Measurements from ENCODE around the gene ITGA3.
A peak's percentile ranks its signal among the peaks of the same experiment; 100 is the strongest.

Gene ITGA3

DNA sequence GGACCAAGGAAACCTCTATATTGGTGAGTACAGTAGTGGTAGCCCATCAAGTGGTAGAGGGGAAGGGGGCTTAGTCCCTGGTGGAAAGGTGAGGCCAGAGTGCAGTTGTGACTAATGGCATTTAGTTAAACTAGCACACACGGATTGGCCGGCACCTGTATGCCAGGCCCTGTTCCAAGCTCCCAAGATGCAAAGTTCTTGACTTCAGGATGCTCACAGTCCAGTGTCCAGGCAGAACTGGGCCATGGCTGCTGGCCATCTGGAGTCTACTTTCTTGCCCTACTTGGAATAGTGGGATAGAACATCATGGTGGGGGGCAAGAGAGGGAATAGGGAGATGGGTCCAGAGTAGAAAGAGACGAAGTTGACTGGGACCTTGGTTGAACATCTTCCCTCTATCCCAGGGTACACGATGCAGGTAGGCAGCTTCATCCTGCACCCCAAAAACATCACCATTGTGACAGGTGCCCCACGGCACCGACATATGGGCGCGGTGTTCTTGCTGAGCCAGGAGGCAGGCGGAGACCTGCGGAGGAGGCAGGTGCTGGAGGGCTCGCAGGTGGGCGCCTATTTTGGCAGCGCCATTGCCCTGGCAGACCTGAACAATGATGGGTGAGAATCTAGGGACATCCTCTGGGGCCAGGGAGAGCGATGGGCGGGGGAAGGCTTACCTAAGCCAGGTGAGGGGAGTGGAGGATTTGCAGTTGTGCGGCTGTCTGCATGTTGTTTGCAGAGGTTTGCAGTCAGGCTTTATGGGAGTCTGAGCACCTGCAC, 15.2 kb downstream of the ITGA3 start:
- DNase-seq (ENCODE audit: low read depth) = no peak

DNA sequence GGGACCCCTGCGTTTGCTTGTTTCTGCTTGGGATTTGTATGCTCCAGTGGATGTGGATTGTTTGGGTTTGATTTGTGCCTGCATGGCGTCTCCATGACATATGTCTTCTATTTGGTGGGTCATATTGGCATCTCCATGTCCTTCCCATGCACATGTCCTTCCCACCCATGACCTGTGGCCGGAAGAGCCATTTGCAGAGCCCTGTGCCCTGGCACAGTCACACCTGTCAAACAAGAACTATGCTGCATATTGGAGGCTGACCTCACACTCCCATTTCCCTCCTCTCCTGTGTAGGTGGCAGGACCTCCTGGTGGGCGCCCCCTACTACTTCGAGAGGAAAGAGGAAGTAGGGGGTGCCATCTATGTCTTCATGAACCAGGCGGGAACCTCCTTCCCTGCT, 15.8 kb downstream of the ITGA3 start:
- DNase-seq (ENCODE audit: low read depth) = no peak

DNA sequence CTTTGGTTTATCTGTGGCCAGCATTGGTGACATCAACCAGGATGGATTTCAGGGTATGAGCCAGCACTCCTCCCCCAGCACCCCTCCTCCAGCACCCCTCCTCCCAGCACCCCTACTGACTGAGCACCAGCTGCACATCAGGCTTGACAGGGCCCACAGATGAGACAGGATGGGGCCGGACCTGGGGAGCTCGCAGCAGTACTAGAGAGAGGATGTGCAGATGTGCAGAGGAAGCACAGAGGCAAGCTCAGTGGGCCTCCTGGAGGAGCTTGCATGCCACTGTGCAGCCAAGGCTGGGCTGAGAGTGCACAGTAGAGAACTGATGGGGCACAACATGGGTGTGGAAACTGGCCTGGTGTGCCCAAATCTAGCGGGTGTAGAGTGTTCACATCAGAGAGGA, 16.2 kb downstream of the ITGA3 start:
- DNase-seq (ENCODE audit: low read depth) = no peak

DNA sequence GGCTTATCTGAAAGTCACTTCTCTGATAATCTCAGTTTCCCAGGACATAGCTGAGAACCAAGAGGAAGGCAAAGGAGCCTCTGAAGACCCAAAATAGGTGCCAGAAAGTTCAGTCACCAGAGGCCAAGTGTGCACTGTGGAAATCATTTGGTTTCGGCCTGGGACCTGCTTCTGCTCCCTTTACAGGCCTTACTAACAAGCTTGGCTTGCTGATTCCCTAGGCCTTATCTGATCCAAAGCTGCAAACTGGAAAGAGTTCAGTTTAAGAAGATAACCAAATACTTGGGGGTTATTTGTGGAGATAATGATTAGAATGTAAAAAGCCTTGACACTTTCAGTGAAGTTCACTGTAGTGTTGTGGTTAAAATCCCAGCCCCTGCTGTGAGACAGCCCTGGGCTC, 17.0 kb downstream of the ITGA3 start:
- DNase-seq (ENCODE audit: low read depth) = no peak

DNA sequence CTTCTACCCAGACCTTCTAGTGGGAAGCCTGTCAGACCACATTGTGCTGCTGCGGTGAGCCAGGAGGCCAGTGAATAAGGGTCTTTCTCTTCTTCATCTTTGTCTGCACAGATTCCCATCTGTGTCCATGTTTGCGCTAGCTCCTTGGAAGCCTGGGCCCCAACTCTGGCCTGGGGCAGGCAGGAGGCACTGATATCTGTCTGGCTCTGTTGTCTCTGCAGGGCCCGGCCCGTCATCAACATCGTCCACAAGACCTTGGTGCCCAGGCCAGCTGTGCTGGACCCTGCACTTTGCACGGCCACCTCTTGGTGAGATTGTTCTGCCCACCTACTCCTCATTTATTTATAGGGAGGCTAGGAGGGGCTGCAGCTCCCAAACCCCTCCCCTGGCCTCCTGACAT, 18.3 kb downstream of the ITGA3 start:
- no peak for DNase-seq (ENCODE audit: low read depth)

DNA sequence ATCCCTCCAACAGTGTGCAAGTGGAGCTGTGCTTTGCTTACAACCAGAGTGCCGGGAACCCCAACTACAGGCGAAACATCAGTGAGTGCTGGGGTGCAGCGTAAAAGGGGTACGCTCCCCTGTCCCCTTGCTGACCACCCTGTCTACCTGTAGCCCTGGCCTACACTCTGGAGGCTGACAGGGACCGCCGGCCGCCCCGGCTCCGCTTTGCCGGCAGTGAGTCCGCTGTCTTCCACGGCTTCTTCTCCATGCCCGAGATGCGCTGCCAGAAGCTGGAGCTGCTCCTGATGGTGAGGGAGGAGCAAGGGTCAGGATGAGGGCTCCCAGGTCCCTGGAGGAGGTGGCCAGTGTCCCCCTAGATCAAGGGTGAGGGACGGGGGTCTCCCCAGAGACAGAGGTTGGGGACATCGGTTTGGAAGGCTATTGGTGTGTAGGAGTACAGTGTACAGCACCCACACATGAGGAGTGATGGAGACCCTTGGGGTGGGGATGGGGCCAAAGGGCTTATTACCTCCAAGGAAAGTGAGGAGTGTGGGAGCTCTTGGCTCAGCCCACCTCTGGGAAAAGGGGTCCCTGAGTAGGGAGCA, 19.6 kb downstream of the ITGA3 start:
- DNase-seq (ENCODE audit: low read depth) = no peak

DNA sequence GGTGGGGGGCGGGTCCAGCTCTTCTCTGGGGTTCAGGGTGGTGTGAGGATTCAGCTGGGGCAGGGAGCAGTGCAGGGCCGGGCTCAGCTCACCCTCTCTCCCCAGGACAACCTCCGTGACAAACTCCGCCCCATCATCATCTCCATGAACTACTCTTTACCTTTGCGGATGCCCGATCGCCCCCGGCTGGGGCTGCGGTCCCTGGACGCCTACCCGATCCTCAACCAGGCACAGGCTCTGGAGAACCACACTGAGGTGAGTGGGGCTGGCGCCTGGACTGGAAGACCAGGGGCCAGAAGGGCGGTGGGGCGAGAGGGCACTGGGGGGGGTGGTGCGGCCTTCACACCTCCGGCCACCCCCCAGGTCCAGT, 20.3 kb downstream of the ITGA3 start:
- DNase-seq (ENCODE audit: low read depth) = no peak

DNA sequence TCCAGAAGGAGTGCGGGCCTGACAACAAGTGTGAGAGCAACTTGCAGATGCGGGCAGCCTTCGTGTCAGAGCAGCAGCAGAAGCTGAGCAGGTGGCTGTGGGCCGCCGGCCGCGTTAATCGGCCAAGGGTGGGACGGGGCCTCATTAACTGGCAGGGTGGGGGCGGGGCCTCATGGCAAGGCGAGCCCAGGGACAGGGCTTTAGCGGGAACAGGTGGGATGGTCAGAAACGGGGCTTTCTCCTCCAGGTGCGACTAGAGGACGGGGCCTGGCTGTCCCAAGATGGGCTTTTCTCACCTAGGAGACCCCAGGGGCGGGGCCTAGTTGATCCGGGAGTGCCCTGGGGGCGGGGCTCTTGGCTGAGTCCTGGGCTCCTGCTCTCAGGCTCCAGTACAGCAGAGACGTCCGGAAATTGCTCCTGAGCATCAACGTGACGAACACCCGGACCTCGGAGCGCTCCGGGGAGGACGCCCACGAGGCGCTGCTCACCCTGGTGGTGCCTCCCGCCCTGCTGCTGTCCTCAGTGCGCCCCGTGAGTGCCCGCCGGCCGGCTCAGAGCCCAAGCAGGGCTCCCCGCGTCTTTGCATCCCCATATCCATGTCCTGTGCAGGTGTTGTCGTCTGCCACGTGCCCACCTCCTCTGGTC, 20.8 kb downstream of the ITGA3 start:
- DNase-seq (ENCODE audit: low read depth) = no peak

DNA sequence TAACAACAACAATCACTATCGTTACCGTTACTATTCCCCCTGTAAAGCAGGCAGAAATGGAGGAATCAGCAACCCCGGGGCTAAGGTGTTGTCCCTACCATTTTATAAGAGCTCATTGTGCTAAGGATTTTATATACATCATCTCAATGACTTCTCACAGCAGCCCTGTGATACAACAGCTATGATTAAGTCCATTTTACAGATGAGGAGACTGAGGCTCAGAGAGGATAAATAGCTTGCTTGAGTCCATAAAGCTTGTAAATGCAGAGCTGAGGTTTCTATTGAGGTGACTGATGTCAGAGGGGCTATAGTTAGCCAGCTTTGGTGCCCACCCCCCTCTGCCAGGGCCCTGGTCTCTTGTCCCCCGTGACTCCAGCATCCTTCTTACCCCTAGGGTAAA, 22.5 kb downstream of the ITGA3 start:
- no peak for DNase-seq (ENCODE audit: low read depth)

DNA sequence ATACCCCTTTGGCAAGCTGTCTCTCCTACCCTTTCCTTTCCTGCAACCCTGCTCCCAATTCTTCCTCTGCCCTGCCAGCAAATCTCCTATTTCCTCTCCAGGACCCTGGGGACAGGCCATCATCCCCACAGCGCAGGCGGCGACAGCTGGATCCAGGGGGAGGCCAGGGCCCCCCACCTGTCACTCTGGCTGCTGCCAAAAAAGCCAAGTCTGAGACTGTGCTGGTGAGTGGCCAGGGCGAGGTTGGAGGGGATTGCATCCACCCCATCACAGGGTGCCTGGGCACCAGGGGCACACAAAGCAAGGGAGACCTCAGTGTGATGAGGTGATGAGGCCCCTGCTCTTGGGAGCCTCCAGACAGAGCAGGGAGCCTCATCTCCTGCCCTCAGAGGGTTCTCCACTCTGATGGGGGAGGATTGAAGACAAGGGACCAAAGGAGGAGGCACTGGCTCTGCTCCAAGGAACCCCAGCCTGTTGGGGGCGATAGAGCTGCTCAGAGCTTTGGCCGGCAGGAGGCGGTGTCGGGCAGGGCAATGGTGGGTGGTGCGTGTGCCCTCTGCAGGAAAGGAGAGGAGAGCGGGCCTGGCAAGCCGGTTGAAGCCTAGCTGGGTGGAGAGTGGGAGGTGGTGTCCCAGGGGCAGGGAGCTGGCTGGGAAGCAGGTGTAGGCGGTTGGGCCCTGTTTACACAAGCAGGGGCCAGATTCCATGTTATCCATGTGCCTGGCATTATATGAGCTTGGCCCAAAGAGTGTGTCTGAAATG, 23.6 kb downstream of the ITGA3 start:
- no peak for DNase-seq (ENCODE audit: low read depth)

DNA sequence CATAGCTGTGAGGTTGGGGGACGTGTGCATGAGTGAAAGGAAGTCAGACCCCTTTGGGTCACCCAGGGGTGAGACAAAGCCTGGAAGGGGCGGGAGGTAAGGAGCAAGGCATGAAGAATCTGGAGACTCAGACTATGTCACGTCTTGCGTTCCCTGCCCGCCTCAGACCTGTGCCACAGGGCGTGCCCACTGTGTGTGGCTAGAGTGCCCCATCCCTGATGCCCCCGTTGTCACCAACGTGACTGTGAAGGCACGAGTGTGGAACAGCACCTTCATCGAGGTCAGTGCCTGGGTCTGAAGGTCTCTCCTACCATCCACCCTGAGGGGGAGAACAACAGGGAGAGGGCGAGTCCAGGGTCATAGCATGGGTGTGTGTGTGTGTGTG, 24.2 kb downstream of the ITGA3 start:
- DNase-seq (ENCODE audit: low read depth) = no peak

DNA sequence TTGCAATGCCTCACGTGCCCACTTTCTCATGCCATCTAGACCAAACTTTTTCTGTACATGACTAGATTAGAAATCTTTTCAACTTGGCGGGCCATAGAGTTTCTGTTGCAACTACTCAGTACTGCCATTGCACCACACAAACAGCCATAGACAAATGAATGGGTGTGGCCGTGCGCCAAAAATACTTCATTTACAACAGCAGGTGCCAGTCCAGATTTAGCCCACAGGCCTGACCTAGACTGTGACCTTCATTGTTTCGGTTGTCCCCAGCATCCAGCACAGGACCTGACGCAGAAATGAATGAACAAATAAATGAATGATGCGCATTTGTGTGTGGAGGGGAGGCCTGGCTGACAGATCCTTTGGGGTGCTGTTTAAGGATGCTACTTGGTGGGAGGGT, 24.9 kb downstream of the ITGA3 start:
- DNase-seq (ENCODE audit: low read depth) = no peak

DNA sequence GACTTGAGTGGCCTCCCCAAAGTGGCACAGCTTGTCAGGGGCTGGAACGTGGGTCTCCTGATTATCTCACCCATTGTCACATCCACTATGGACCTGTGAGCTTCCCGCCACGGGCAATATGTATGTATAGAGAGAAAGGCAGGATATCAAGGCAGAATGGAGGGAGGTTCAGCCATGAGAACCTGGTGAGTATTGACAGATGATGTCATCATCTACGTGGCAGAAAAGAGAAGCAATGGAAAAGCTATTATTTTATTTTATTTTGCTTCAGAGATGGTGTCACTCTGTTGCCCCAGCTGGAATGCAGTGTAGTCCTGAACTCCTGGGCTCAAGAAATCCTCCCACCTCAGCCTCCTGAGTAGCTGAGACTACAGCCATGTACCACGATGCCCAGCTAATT, 25.8 kb downstream of the ITGA3 start:
- DNase-seq (ENCODE audit: low read depth) = no peak

DNA sequence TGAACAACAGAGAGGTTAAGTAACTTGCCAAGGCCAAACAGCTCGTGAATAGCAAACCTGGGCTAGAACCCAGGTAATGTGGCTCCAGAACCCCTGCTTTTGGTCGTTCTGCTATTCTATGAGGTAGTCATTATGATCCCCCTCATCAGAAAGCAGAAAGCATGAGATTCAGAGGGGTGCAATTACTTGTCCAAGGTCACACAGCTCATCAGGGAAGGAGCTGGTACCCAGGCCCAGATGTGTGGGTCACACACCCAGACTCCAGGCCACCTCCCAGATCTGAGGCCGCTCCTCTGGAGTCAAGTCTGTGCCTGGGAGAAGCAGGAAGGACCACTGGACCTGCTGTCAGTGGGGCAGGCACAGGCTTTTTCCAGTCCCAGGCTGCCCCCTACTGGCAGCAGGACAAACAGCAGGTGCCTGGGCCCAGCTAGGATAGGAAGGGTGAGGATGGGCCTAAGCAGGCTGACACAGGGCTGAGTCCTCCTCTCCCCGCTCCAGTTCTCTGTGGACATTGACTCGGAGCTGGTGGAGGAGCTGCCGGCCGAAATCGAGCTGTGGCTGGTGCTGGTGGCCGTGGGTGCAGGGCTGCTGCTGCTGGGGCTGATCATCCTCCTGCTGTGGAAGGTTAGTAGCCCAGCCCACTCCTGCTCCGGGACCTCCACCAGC, 31.5 kb downstream of the ITGA3 start:
- DNase-seq (ENCODE audit: low read depth) = peak; percentile 38

DNA sequence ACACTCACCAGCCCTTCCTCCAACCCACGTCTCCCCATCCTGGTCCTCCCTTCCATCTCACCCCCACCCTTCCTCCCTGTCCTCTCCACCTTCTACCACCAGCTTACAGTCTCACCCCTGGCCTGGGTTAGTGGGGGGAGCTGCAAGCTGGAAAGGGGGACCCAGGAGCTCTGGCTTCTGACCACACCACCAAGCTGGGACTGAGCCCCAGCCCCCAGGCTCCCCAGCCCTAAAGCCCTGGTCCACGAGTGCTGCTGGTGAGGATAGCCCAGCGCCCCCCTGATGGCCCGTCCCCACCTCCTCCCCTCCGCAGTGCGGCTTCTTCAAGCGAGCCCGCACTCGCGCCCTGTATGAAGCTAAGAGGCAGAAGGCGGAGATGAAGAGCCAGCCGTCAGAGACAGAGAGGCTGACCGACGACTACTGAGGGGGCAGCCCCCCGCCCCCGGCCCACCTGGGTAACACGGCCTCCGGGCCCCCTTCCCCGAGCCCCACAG, 32.0 kb downstream of the ITGA3 start:
- no peak for DNase-seq (ENCODE audit: low read depth)

DNA sequence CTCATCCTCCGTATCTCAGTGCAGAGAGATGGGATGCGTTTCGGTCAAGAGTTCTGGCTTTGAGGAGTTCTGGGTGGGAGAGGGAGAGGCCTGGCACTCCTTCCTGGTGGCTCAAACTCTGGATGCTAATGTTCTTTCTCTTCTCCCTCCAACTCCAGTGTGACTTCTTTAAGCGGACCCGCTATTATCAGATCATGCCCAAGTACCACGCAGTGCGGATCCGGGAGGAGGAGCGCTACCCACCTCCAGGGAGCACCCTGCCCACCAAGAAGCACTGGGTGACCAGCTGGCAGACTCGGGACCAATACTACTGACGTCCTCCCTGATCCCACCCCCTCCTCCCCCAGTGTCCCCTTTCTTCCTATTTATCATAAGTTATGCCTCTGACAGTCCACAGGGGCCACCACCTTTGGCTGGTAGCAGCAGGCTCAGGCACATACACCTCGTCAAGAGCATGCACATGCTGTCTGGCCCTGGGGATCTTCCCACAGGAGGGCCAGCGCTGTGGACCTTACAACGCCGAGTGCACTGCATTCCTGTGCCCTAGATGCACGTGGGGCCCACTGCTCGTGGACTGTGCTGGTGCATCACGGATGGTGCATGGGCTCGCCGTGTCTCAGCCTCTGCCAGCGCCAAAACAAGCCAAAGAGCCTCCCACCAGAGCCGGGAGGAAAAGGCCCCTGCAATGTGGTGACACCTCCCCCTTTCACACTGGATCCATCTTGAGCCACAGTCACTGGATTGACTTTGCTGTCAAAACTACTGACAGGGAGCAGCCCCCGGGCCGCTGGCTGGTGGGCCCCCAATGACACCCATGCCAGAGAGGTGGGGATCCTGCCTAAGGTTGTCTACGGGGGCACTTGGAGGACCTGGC, 33.3 kb downstream of the ITGA3 start:
- no peak for DNase-seq (ENCODE audit: low read depth)

DNA sequence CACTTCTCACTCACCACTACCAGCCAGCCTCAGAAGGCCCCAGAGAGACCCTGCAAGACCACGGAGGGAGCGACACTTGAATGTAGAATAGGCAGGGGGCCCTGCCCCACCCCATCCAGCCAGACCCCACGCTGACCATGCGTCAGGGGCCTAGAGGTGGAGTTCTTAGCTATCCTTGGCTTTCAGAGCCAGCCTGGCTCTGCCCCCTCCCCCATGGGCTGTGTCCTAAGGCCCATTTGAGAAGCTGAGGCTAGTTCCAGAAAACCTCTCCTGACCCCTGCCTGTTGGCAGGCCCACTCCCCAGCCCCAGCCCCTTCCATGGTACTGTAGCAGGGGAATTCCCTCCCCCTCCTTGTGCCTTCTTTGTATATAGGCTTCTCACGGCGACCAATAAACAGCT, 34.2 kb downstream of the ITGA3 start:
- no peak for DNase-seq (ENCODE audit: low read depth)

DNA sequence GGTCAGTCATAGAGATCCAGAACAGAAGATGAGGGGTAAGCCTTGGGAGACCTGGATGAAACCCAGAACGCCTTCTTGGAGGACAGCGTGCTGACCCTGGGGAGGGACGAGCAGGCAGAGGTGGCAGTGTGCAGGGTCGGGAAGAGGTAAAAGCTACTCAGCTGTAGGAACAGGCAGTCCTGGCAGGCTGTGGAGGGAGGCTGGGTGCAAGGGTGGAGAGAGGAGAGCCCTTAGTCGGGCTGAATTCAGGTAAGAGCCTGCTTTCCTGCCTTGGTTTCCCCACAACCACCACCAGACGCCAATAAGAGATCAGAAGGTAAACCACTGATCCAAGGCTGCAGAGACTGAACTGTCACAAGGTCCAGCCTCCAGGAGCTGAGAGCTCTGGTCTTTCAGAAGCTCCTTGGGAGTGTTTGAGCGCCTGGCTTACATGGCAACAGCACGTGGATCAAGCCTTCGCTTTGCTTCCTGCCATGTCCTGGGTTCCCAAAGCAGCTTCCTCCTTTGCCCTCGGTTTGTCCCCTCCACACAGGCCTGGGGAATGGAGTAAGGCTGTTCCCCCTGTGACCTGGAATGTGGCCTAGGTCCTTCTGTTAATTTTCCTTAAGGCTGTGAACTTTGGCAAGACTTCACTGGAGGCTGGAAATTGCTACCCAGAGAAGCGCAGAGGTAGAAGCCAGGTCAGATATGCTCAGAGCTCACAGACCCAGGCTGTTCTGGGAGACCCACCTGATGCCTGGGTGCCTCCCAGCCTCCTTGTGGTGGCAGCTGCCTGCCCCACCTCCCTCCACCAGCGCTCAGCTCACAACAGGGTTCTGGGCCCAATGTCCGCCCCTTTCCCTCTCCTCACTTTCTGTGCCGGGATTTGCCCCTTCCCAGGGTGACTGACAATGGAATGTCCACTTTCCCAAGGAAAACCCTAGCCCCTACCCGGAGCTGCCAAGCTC, 35.3 kb downstream of the ITGA3 start:
- DNase-seq (ENCODE audit: low read depth) = no peak

DNA sequence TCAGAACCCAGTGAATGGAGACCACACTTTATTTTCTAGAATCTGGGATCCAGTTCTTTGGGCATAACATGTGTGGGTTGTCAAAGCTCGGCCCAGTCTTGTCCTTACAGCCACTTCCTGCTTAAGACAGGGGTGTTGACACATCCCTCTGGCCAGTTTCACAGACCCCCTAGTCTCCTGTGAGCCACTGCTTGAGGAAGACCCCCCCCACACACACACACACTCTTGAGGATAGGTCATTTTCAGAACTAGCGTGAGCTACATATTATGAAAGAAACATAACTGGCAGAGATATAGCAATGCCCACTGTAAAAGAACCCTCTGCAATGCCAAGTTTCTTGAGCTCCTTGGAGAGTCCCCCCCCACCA, 36.0 kb downstream of the ITGA3 start:
- DNase-seq (ENCODE audit: low read depth) = no peak

DNA sequence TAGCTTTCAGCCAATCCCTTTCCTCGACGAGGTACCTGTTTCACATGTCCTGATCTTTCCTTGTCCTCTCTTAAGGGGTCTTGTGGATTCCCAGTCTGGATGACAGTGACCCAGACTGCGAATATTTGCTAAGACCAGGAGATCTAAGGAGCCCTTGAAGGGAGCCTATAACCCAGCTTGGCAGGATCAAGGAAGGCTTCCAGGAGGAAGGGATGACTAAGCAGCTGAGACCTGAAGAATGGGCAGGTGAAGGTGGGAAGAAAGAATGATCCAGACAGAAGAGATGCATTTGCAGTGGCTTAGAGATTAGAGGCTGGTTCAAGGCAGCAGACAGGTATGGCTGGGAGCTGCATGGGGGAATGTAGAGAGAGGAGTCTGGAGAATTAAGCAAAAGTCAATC, 37.3 kb downstream of the ITGA3 start:
- DNase-seq (ENCODE audit: low read depth) = no peak

Measured in HS-5 (cell line).